ENCODE results near the gene DNAH3.

Gene DNAH3

GRCh38 chr16:20886320-20886719 lies 264.3 kb downstream of the DNAH3 start:
- H3K4me3 Mint-ChIP-seq: no peak overlapping the region
- peaks cover 23% of the 10 kb centered on the region for H3K36me3 Mint-ChIP-seq (ENCODE audit: low read depth)
- H3K9me3 Mint-ChIP-seq: no peaks in the 10 kb centered on the region
- H3K27me3 Mint-ChIP-seq (ENCODE audit: low read depth, poor library complexity): no peaks in the 10 kb centered on the region
- H3K4me1 Mint-ChIP-seq: peaks cover 7% of the 10 kb centered on the region
- no peak for DNase-seq
- TF ChIP-seq, protein P1, sequence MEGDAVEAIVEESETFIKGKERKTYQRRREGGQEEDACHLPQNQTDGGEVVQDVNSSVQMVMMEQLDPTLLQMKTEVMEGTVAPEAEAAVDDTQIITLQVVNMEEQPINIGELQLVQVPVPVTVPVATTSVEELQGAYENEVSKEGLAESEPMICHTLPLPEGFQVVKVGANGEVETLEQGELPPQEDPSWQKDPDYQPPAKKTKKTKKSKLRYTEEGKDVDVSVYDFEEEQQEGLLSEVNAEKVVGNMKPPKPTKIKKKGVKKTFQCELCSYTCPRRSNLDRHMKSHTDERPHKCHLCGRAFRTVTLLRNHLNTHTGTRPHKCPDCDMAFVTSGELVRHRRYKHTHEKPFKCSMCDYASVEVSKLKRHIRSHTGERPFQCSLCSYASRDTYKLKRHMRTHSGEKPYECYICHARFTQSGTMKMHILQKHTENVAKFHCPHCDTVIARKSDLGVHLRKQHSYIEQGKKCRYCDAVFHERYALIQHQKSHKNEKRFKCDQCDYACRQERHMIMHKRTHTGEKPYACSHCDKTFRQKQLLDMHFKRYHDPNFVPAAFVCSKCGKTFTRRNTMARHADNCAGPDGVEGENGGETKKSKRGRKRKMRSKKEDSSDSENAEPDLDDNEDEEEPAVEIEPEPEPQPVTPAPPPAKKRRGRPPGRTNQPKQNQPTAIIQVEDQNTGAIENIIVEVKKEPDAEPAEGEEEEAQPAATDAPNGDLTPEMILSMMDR (IDR thresholded peaks at IDR 0.05): no peak
- no peak overlapping the region for H3K27ac Mint-ChIP-seq

GRCh38 chr16:20884240-20884556 lies 266.4 kb downstream of the DNAH3 start:
- no peak for DNase-seq
- Mint-ChIP-seq H3K27me3 (ENCODE audit: low read depth, poor library complexity) (no peaks in the 10 kb centered on the region), H3K27ac (no peak overlapping the region), H3K9me3 (no peaks in the 10 kb centered on the region), H3K4me1 (peaks cover 18% of the 10 kb centered on the region), H3K36me3 (ENCODE audit: low read depth) (peaks cover 23% of the 10 kb centered on the region), H3K4me3 (no peak overlapping the region)
- TF ChIP-seq, protein P1 (IDR thresholded peaks at IDR 0.05): no peak

DNA sequence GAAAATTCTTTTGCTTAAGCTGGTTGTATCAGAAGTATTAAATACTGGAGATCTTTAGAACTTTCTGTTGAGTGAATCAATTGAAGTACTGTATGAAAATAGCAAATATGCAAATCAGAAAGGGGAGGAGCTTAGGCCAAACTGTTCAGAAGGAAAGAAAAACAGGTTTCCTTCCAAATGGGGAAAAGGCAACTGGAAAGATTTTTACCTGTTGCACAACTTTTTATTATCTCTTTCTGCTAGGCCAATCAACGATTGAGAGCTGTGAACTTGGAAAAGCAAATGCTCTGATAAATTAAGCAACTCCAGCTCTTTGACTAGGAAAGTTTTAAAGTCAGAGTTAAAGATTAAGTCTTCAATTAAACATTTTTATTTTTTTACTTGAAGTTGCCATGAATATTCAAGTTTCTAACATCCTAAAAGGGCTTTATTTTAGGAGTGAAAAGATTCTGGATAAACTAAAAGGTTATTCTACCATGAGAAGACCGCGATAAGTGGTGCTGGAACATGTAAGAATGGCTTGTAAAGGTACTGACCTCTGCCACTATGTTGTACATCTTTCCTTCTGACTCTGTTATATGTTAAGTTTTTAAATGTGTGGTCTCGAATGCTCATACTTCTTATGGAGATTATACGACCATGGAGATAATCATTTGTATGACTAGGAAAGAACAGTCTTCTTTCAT lies 266.9 kb downstream of the DNAH3 start:
- H3K4me3 Mint-ChIP-seq: no peak overlapping the region
- H3K9me3 Mint-ChIP-seq: no peaks in the 10 kb centered on the region
- H3K27ac Mint-ChIP-seq: no peak overlapping the region
- no peaks in the 10 kb centered on the region for H3K27me3 Mint-ChIP-seq (ENCODE audit: low read depth, poor library complexity)
- TF ChIP-seq, protein P1 (IDR thresholded peaks at IDR 0.05): no peak
- H3K36me3 Mint-ChIP-seq (ENCODE audit: low read depth): peaks cover 23% of the 10 kb centered on the region
- H3K4me1 Mint-ChIP-seq: peaks cover 23% of the 10 kb centered on the region
- no peak for DNase-seq
